ENCODE data around the gene FABP6. TPM values are rescaled to one million over a fixed set of nuclear protein-coding genes. Genes with fewer than 3 reads are reported as not detected.
A peak's percentile ranks its signal among the peaks of the same experiment; 100 is the strongest.
"Not testable (repeated sequence)": the region's sequence is repeated elsewhere in the genome, so short reads cannot be mapped to it uniquely, and the experiment has no call there.

Gene FABP6
- total and polyA plus RNA-seq, 3 donors from 2014 or later, result 0.94 to 4.0 (median 1.5) TPM

GRCh38 chr5:160192424-160192823, 36.9 kb upstream of the FABP6 start:
- no peaks in the 10 kb centered on the region for H3K27me3 ChIP-seq
- no peaks in the 10 kb centered on the region for H3K9me3 ChIP-seq
- no peak for TF ChIP-seq POLR2A (IDR thresholded peaks at IDR 0.05)
- TF ChIP-seq, protein P1, sequence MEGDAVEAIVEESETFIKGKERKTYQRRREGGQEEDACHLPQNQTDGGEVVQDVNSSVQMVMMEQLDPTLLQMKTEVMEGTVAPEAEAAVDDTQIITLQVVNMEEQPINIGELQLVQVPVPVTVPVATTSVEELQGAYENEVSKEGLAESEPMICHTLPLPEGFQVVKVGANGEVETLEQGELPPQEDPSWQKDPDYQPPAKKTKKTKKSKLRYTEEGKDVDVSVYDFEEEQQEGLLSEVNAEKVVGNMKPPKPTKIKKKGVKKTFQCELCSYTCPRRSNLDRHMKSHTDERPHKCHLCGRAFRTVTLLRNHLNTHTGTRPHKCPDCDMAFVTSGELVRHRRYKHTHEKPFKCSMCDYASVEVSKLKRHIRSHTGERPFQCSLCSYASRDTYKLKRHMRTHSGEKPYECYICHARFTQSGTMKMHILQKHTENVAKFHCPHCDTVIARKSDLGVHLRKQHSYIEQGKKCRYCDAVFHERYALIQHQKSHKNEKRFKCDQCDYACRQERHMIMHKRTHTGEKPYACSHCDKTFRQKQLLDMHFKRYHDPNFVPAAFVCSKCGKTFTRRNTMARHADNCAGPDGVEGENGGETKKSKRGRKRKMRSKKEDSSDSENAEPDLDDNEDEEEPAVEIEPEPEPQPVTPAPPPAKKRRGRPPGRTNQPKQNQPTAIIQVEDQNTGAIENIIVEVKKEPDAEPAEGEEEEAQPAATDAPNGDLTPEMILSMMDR (IDR thresholded peaks at IDR 0.05), result no peak
- H3K27ac ChIP-seq, result no peak overlapping the region
- DNase-seq, result no peak
- no peaks in the 10 kb centered on the region for H3K36me3 ChIP-seq (ENCODE audit: low read depth, missing control alignments)
- no peak overlapping the region for H3K4me3 ChIP-seq
- WGBS, 2 donors, result 89 to 91% methylated on average over 5 to 7 of the region's 7 CpGs
- intact Hi-C loops (cut with DNase I; ENCODE audit: low total_unique reads), result loop anchor here (10.0 kb wide), 1 partner anchor 168 kb away; no protein-coding TSS in a partner anchor
- H3K4me1 ChIP-seq, result peaks cover 32% of the 10 kb centered on the region

GRCh38 chr5:160193076-160193475, 36.2 kb upstream of the FABP6 start:
- not testable (repeated sequence) for H3K4me3 ChIP-seq; H3K27ac ChIP-seq; DNase-seq; H3K27me3 ChIP-seq; H3K36me3 ChIP-seq (ENCODE audit: low read depth, missing control alignments); H3K9me3 ChIP-seq
- intact Hi-C loops (cut with DNase I; ENCODE audit: low total_unique reads), result loop anchor here (10.0 kb wide), 1 partner anchor 168 kb away; no protein-coding TSS in a partner anchor
- peaks cover 33% of the 10 kb centered on the region for H3K4me1 ChIP-seq
- 59 to 81% methylated on average over 17 to 18 of the region's 18 CpGs for WGBS, 2 donors

- H3K4me1 ChIP-seq, result peaks cover 33% of the 10 kb centered on the region
- not testable (repeated sequence) for H3K27me3 ChIP-seq; H3K36me3 ChIP-seq (ENCODE audit: low read depth, missing control alignments); DNase-seq; H3K9me3 ChIP-seq; H3K27ac ChIP-seq
- WGBS, 2 donors, result 80 to 85% methylated on average over 2 to 24 of the region's 28 CpGs
- intact Hi-C loops (cut with DNase I; ENCODE audit: low total_unique reads), result loop anchor here (10.0 kb wide), 1 partner anchor 169 kb away; no protein-coding TSS in a partner anchor
- H3K4me3 ChIP-seq, result peak overlapping the region in 1 of 2 donors; percentile 34
Measured at GRCh38 chr5:160193790-160194189, 35.5 kb upstream of the FABP6 start.

DNA sequence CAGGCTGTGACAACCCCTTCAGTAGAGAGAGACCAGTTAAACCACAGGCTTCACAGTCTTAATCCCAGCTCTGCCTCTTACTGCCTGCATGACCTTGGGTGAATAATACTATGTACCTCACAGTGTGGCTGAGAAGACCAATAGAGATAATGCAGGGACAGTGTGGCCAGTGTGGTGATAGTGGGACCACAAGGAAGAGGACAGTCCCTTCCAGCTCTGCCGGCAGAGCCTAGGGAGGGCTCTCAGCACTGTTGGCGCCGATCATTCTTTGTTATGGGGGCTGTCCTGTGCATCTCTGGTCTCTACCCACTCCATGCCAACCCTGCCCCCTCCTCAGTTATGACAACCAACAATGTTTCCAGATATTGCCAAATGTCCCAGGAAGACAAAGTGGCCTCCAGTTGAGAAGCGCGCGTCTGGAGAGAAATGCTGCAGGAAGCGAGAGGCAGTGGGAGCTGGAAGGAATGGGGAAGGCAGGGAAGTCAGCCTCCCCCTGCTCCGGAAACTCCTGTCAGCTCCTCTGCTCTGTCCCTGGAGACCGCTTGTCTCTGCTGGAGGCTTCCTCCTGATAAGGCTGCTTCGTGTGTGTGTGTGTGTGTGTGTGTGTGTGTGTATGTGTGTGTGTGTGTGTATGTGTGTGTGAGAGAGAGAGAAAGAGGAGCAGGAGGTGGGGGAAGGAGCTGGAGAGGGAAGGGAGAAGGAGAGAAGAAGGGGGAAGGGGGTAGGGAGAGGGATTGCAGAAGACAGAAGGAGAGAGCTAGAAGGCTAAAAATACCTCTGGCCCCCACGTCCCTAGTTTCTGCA, 31.8 kb upstream of the FABP6 start:
- DNase-seq, result peak; percentile 79
- peak overlapping the region; percentile 66 to 72 for H3K27ac ChIP-seq

DNA sequence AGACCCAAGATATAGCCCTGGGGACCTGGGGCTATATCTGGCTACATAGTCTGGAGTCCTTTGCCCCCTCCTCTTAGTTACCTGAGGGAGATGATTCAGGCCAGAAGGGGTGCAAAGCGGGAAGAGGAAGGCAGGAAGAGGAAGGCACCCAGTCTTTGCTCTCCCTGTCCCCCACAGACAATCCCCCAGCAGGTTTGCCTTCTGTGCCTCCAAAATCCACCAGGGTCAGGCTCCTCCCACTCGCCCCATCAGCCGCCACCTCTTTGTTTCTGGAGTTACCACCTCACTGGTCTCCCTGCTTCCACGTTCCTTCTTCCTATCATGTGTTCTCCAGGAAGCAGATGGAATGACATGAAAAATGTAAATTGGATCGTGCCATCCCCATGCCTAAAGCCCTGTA, 31.2 kb upstream of the FABP6 start:
- no peaks in the 10 kb centered on the region for H3K36me3 ChIP-seq (ENCODE audit: low read depth, missing control alignments)
- H3K4me1 ChIP-seq, result peaks cover 31% of the 10 kb centered on the region
- TF ChIP-seq, protein P1 (IDR thresholded peaks at IDR 0.05), result no peak
- TF ChIP-seq POLR2A (IDR thresholded peaks at IDR 0.05), result no peak
- no peak overlapping the region for H3K4me3 ChIP-seq
- no peak for DNase-seq
- peak overlapping the region; percentile 66 to 72 for H3K27ac ChIP-seq
- H3K27me3 ChIP-seq, result no peaks in the 10 kb centered on the region
- WGBS, 2 donors, result 63 to 67% methylated on average over 5 of the region's 5 CpGs
- intact Hi-C loops (cut with DNase I; ENCODE audit: low total_unique reads), result loop anchor here (5.0 to 10.0 kb wide), 2 partner anchors 149 to 173 kb away; no protein-coding TSS in a partner anchor
- H3K9me3 ChIP-seq, result no peaks in the 10 kb centered on the region

More for the DNA sequence above, 31.8 kb upstream of the FABP6 start:
- WGBS, 2 donors, result 29 to 31% methylated on average over 9 to 11 of the region's 11 CpGs
- H3K9me3 ChIP-seq, result no peaks in the 10 kb centered on the region
- no peak overlapping the region for H3K4me3 ChIP-seq
- no peaks in the 10 kb centered on the region for H3K27me3 ChIP-seq
- TF ChIP-seq POLR2A (IDR thresholded peaks at IDR 0.05), result no peak
- TF ChIP-seq, protein P1 (IDR thresholded peaks at IDR 0.05), result no peak
- H3K36me3 ChIP-seq (ENCODE audit: low read depth, missing control alignments), result no peaks in the 10 kb centered on the region
- intact Hi-C loops (cut with DNase I; ENCODE audit: low total_unique reads), result loop anchor here (5.0 to 10.0 kb wide), 2 partner anchors 150 to 173 kb away; no protein-coding TSS in a partner anchor
- peaks cover 31% of the 10 kb centered on the region for H3K4me1 ChIP-seq

Data from testis (tissue), 3 donors.